Sigmoid colon (tissue), 7 donors: ENCODE data around the gene MRPL55. TPM values are rescaled to one million over a fixed set of nuclear protein-coding genes. Genes with fewer than 3 reads are reported as not detected.

Experiments used
- DNase-seq: peaks from one replicate; pipeline ENCODE4 v3.0.0-alpha.2; 2019
- H3K27ac ChIP-seq, 4 donors: fragments of 200-600 bp; sonication (generic); one replicate each; pipeline ENCODE4 v1.5.1; 2016 to 2019; ENCODE audit warnings: mild to moderate bottlenecking in 1 of 4
- H3K27me3 ChIP-seq, 3 donors: fragments of 200-600 bp; sonication (generic); one replicate each; pipeline ENCODE4 v1.5.1; 2019; ENCODE audit warnings: mild to moderate bottlenecking in 1 of 3
- H3K36me3 ChIP-seq, 4 donors: fragments of 200-600 bp; sonication (generic); one replicate each; pipeline ENCODE4 v1.5.1; 2016 to 2019
- H3K4me1 ChIP-seq, 4 donors: fragments of 200-600 bp; sonication (generic); one replicate each; pipeline ENCODE4 v1.5.1; 2017 to 2019
- H3K4me3 ChIP-seq, 4 donors: fragments of 200-600 bp; sonication (generic); one replicate each; pipeline ENCODE4 v1.5.1; 2017 to 2019; ENCODE audit warnings: mild to moderate bottlenecking in 2 of 4, moderate library complexity in 1 of 4
- H3K9me3 ChIP-seq, 4 donors: fragments of 200-600 bp in 3 of 4; sonication (generic) in 3 of 4; one replicate each; pipeline versions ENCODE4 v1.5.1 to v1.6.1; 2013 to 2019
- CTCF ChIP-seq, 4 experiments: fragments of 450-650 bp in 3 of 4; fragments of 200-600 bp in 1 of 4; IDR thresholded peaks; one replicate each; pipeline ENCODE4 v1.5.1; 2016 to 2019; ENCODE audit warnings: antibody characterized with exemption in 4 of 4, mild to moderate bottlenecking in 3 of 4, moderate library complexity in 2 of 4
- EP300 ChIP-seq, 4 donors: sonication (generic); formaldehyde crosslinking; IDR thresholded peaks; one replicate each; pipeline ENCODE4 v1.6.1; 2017; ENCODE audit warnings: antibody characterized with exemption in 4 of 4
- POLR2A ChIP-seq, 2 donors: fragments of 450-650 bp; IDR thresholded peaks; one replicate each; pipeline ENCODE4 v1.6.1; 2016; ENCODE audit warnings: antibody characterized with exemption in 2 of 2, mild to moderate bottlenecking in 2 of 2, moderate library complexity in 2 of 2
- POLR2AphosphoS5 ChIP-seq, 4 donors: sonication (generic); formaldehyde crosslinking; IDR thresholded peaks; one replicate each; pipeline ENCODE4 v1.6.1; 2017; ENCODE audit warnings: antibody characterized with exemption in 4 of 4
- WGBS, 2 donors: extraction: QIAGEN DNeasy Blood & Tissue Kit; methylation state at CpG; one replicate each; pipeline ENCODE4 v1.1.7; 2013; 5-methylcytosine and 5-hydroxymethylcytosine counted together
- intact Hi-C: fragments of 100-400 bp; cut with DNase I; formaldehyde crosslinking; loops from one replicate; pipeline ENCODE4 v1.15.1; 2023
- polyA plus RNA-seq, 3 donors: library from polyadenylated mRNA; stranded (reverse); fragments of 200-250 nt; gene quantifications; one replicate each; pipeline ENCODE4 v1.2.3, GENCODE V29; 2013
- total RNA-seq, 4 donors: library from RNA; depleted of rRNA; stranded (reverse); fragments of >200 nt; gene quantifications; one replicate each; pipeline ENCODE4 v1.1.0, GENCODE V29; 2016
- donor health status: healthy with polysubstance abuse.
- donor health status: Bipolar disorder and iron deficiency.
- donor health status: healthy.

The MRPL55 gene
- total and polyA plus RNA-seq, 7 donors: 53.5 to 90.6 (median 77.4) TPM

- no peak for TF ChIP-seq EP300 (IDR thresholded peaks at IDR 0.05)
- TF ChIP-seq POLR2AphosphoS5 (IDR thresholded peaks at IDR 0.05): no peak
- no peak for TF ChIP-seq POLR2A (IDR thresholded peaks at IDR 0.05)
- no peak for TF ChIP-seq CTCF (IDR thresholded peaks at IDR 0.05)
- Histone ChIP-seq H3K4me1 (peaks cover 0 to 58% (median 36%) of the 10 kb centered on the region in 4 donors), H3K9me3 (peaks cover 0 to 6% (median 3%) of the 10 kb centered on the region in 4 donors), H3K27me3 (no peaks in the 10 kb centered on the region), H3K4me3 (no peak overlapping the region), H3K36me3 (peaks cover 12 to 34% (median 32%) of the 10 kb centered on the region in 4 donors), H3K27ac (no peak overlapping the region)
- WGBS, 2 donors: 98% methylated on average over 4 of the region's 4 CpGs
- intact Hi-C loops: no loop called here
- peak; percentile 20 for DNase-seq
Observed at GRCh38 chr1:228095161-228095560, 13.9 kb downstream of the MRPL55 start.

GRCh38 chr1:228094432-228095016 lies 14.6 kb downstream of the MRPL55 start:
- Histone ChIP-seq H3K27ac (no peak overlapping the region), H3K4me1 (peaks cover 0 to 61% (median 42%) of the 10 kb centered on the region in 4 donors), H3K4me3 (no peak overlapping the region), H3K9me3 (peaks cover 0 to 6% (median 3%) of the 10 kb centered on the region in 4 donors), H3K27me3 (no peaks in the 10 kb centered on the region), H3K36me3 (peaks cover 9 to 27% (median 26%) of the 10 kb centered on the region in 4 donors)
- intact Hi-C loops: no loop called here
- TF ChIP-seq CTCF (IDR thresholded peaks at IDR 0.05) (no peak), POLR2AphosphoS5 (IDR thresholded peaks at IDR 0.05) (no peak), POLR2A (IDR thresholded peaks at IDR 0.05) (no peak)
- 88% methylated on average over 13 of the region's 13 CpGs for WGBS, 2 donors
- DNase-seq: peak; percentile 21

- Histone ChIP-seq H3K36me3 (peaks cover 4 to 15% (median 14%) of the 10 kb centered on the region in 4 donors), H3K27me3 (no peaks in the 10 kb centered on the region), H3K4me3 (no peak overlapping the region), H3K9me3 (peaks cover 0 to 6% (median 3%) of the 10 kb centered on the region in 4 donors), H3K4me1 (peaks cover 0 to 74% (median 55%) of the 10 kb centered on the region in 4 donors), H3K27ac (no peak overlapping the region)
- 94 to 97% methylated on average over 20 of the region's 20 CpGs for WGBS, 2 donors
- intact Hi-C loops: no loop called here
- DNase-seq: peak; percentile 47
- TF ChIP-seq EP300 (IDR thresholded peaks at IDR 0.05): no peak
- no peak for TF ChIP-seq CTCF (IDR thresholded peaks at IDR 0.05)
- no peak for TF ChIP-seq POLR2AphosphoS5 (IDR thresholded peaks at IDR 0.05)
- no peak for TF ChIP-seq POLR2A (IDR thresholded peaks at IDR 0.05)
Observed at GRCh38 chr1:228093050-228093906, 15.8 kb downstream of the MRPL55 start.

- 89 to 94% methylated on average over 11 of the region's 11 CpGs for WGBS, 2 donors
- DNase-seq: peak; percentile 32
- TF ChIP-seq POLR2AphosphoS5 (IDR thresholded peaks at IDR 0.05) (no peak), EP300 (IDR thresholded peaks at IDR 0.05) (no peak), CTCF (IDR thresholded peaks at IDR 0.05) (no peak), POLR2A (IDR thresholded peaks at IDR 0.05) (no peak)
- peaks cover 0 to 7% (median 6%) of the 10 kb centered on the region in 4 donors for H3K36me3 ChIP-seq
- H3K9me3 ChIP-seq: peaks cover 0 to 6% (median 3%) of the 10 kb centered on the region in 4 donors
- no peak overlapping the region for H3K27ac ChIP-seq
- no peak overlapping the region for H3K4me3 ChIP-seq
- H3K4me1 ChIP-seq: peaks cover 0 to 80% (median 62%) of the 10 kb centered on the region in 4 donors
- intact Hi-C loops: no loop called here
- no peaks in the 10 kb centered on the region for H3K27me3 ChIP-seq
Observed at GRCh38 chr1:228092342-228093049, 16.6 kb downstream of the MRPL55 start.
